OCI-LY7 (cell line): Measurements from ENCODE around the gene GNA12. TPM values are rescaled to one million over a fixed set of nuclear protein-coding genes. Genes with fewer than 3 reads are reported as not detected.

Experiments used
- BruUV-seq: library from RNA; stranded (reverse); fragments of 400-500 nt; replicated peaks from 2 replicates; lab custom pipeline; 2021; lab: Mats Ljungman, UMichigan
- CTCF ChIA-PET: fragments of 300-600 bp; sonication (Branson Sonifier 250); formaldehyde crosslinking; loops from one replicate; lab custom pipeline; 2022; ENCODE audit warnings: antibody characterized with exemption; ENCODE audit not compliant: unreplicated experiment; lab: Charles Lee
- POLR2A ChIA-PET: fragments of 300-600 bp; sonication (Branson Sonifier 250); formaldehyde crosslinking; loops from one replicate; lab custom pipeline; 2022; ENCODE audit warnings: antibody characterized with exemption; lab: Charles Lee
- DNase-seq: peaks from one replicate; pipeline ENCODE4 v3.0.0-alpha.2; 2015; ENCODE audit warnings: low spot score
- H2AFZ ChIP-seq: fragments of 200-600 bp; sonication (generic), shearing (Covaris generic); 2 replicates; pipeline ENCODE4 v1.6.1; 2014; ENCODE audit warnings: mild to moderate bottlenecking, antibody characterized with exemption, low read length, moderate library complexity
- H3K27ac ChIP-seq: fragments of 200-600 bp; sonication (generic); 2 replicates; pipeline ENCODE4 v1.5.1; 2014; ENCODE audit warnings: mixed run types, low read depth, mild to moderate bottlenecking, moderate library complexity, low read length, inconsistent platforms; ENCODE audit not compliant: poor library complexity, severe bottlenecking
- H3K36me3 ChIP-seq: fragments of 200-600 bp; sonication (generic); 2 replicates; pipeline ENCODE4 v1.6.1; 2014; ENCODE audit warnings: mild to moderate bottlenecking, antibody characterized with exemption, low read length, moderate library complexity, mixed read lengths; ENCODE audit not compliant: insufficient read depth
- H3K4me1 ChIP-seq: fragments of 200-600 bp; sonication (generic); 2 replicates; pipeline ENCODE4 v1.5.1; 2014; ENCODE audit warnings: mild to moderate bottlenecking, low read length; ENCODE audit not compliant: insufficient read depth, poor library complexity, severe bottlenecking
- H3K4me2 ChIP-seq: fragments of 200-600 bp; sonication (generic); 2 replicates; pipeline ENCODE4 v1.6.1; 2014; ENCODE audit warnings: mild to moderate bottlenecking, low read length
- H3K4me3 ChIP-seq: fragments of 200-600 bp; sonication (generic); 2 replicates; pipeline ENCODE4 v1.5.1; 2014; ENCODE audit warnings: mild to moderate bottlenecking, low read depth, low read length; ENCODE audit not compliant: poor library complexity, severe bottlenecking
- H3K79me2 ChIP-seq: fragments of 200-600 bp; sonication (generic); 2 replicates; pipeline ENCODE4 v1.6.1; 2016; ENCODE audit warnings: low read depth, mild to moderate bottlenecking, low read length, moderate library complexity, mixed read lengths; ENCODE audit not compliant: insufficient read depth
- H3K9me2 ChIP-seq: fragments of 200-600 bp; sonication (generic); 2 replicates; pipeline ENCODE4 v1.6.1; 2016; ENCODE audit warnings: mild to moderate bottlenecking, low read length, mixed read lengths; ENCODE audit not compliant: insufficient read depth
- H3K9me3 ChIP-seq: fragments of 200-600 bp; sonication (generic); 2 replicates; pipeline ENCODE4 v1.6.1; 2014; ENCODE audit warnings: mild to moderate bottlenecking, mixed run types, low read length, mixed read lengths
- H4K20me1 ChIP-seq: fragments of 200-600 bp; sonication (generic); 2 replicates; pipeline ENCODE4 v1.6.1; 2014; ENCODE audit warnings: mild to moderate bottlenecking, antibody characterized with exemption, low read length, moderate library complexity, mixed read lengths; ENCODE audit not compliant: insufficient read depth
- CTCF ChIP-seq: fragments of 200-600 bp; sonication (generic); conservative IDR thresholded peaks from 2 replicates; pipeline ENCODE4 v1.5.1; 2014; ENCODE audit warnings: mild to moderate bottlenecking, antibody characterized with exemption, low read length, moderate library complexity, mixed read lengths
- EZH2phosphoT487 ChIP-seq: fragments of 200-600 bp; sonication (generic); IDR thresholded peaks from 2 replicates; pipeline ENCODE4 v1.6.1; 2018; ENCODE audit warnings: low read depth, borderline replicate concordance, mild to moderate bottlenecking, mixed run types, antibody characterized with exemption, low read length, moderate library complexity, mixed read lengths
- intact Hi-C: fragments of 100-400 bp; cut with micrococcal nuclease; formaldehyde crosslinking; loops from one replicate; pipeline ENCODE4 v1.10.0; 2022; ENCODE audit not compliant: unreplicated experiment
- total RNA-seq, 2 experiments: library from RNA; depleted of rRNA in 1 of 2; stranded (reverse); fragments of >200 nt in 1 of 2; shearing (Covaris generic) in 1 of 2; gene quantifications; 2 replicates each; pipeline ENCODE4 v1.2.3, GENCODE V29; 2014 to 2022

The GNA12 gene
- total RNA-seq, 2 experiments from 2014 or later = 10.3 to 35.9 TPM

- Histone ChIP-seq H3K36me3 (no peaks in the 10 kb centered on the region), H3K9me2 (no peaks in the 10 kb centered on the region), H2AFZ (no peak overlapping the region), H3K79me2 (no peaks in the 10 kb centered on the region), H3K27ac (no peak overlapping the region), H3K4me3 (no peak overlapping the region), H4K20me1 (no peaks in the 10 kb centered on the region), H3K4me1 (no peaks in the 10 kb centered on the region), H3K9me3 (no peaks in the 10 kb centered on the region), H3K4me2 (no peak overlapping the region)
- BruUV-seq = no TSS peak
- peak; percentile 15 for DNase-seq
- intact Hi-C loops = no loop called here
- ChIA-PET CTCF (no interaction called here), POLR2A (no interaction called here)
- TF ChIP-seq EZH2phosphoT487 = no peak
- TF ChIP-seq CTCF = peak; percentile 53; the same call in 1 of the 2 replicates
These were observed 83.8 kb downstream of the GNA12 start for GRCh38 chr7:2760098-2760889.

GRCh38 chr7:2759736-2760097 is 84.4 kb downstream of the GNA12 start:
- Histone ChIP-seq H2AFZ (no peak overlapping the region), H4K20me1 (no peaks in the 10 kb centered on the region), H3K79me2 (no peaks in the 10 kb centered on the region), H3K4me3 (no peak overlapping the region), H3K4me2 (no peak overlapping the region), H3K9me2 (no peaks in the 10 kb centered on the region), H3K36me3 (no peaks in the 10 kb centered on the region), H3K9me3 (no peaks in the 10 kb centered on the region), H3K4me1 (no peaks in the 10 kb centered on the region), H3K27ac (no peak overlapping the region)
- POLR2A ChIA-PET = no interaction called here
- CTCF ChIA-PET = no interaction called here
- intact Hi-C loops = no loop called here
- TF ChIP-seq CTCF = no peak
- no peak for TF ChIP-seq EZH2phosphoT487
- no TSS peak for BruUV-seq
- no peak for DNase-seq
